Neural crest cell (in vitro differentiated cells): Measurements from ENCODE around the gene NKAIN2. TPM values are rescaled to one million over a fixed set of nuclear protein-coding genes. Genes with fewer than 3 reads are reported as not detected.

Experiments used
- DNase-seq: peaks from one replicate; pipeline ENCODE4 v3.0.0; 2021; ENCODE audit warnings: low read depth, mixed read lengths, low spot score
- H3K27ac Mint-ChIP-seq: one replicate; pipeline ENCODE4 v1.8.0; 2021; ENCODE audit warnings: mild to moderate bottlenecking, mixed read lengths; ENCODE audit not compliant: unreplicated experiment
- H3K27me3 Mint-ChIP-seq: 2 replicates; pipeline ENCODE4 v1.8.0; 2021; ENCODE audit warnings: low read depth, mild to moderate bottlenecking, mixed read lengths
- H3K36me3 Mint-ChIP-seq: 2 replicates; pipeline ENCODE4 v1.8.0; 2021; ENCODE audit warnings: low read depth, mild to moderate bottlenecking, mixed read lengths
- H3K4me1 Mint-ChIP-seq: 2 replicates; pipeline ENCODE4 v1.8.0; 2021; ENCODE audit warnings: mixed read lengths
- H3K4me3 Mint-ChIP-seq: one replicate; pipeline ENCODE4 v1.8.0; 2021; ENCODE audit warnings: mild to moderate bottlenecking, mixed read lengths
- H3K9me3 Mint-ChIP-seq: 2 replicates; pipeline ENCODE4 v1.8.0; 2021; ENCODE audit warnings: mixed read lengths
- CTCF ChIP-seq: fragments of 200-600 bp; sonication (generic); conservative IDR thresholded peaks from 2 replicates; pipeline ENCODE4 v1.5.0; 2021; ENCODE audit warnings: antibody characterized with exemption, mild to moderate bottlenecking
- total RNA-seq: library from RNA; stranded (reverse); gene quantifications from 2 replicates; pipeline ENCODE4 v1.2.1, GENCODE V29; 2021

NKAIN2 gene
- total RNA-seq, 1 donor from 2014 or later, result 1.1 TPM

- H3K4me1 Mint-ChIP-seq, result no peaks in the 10 kb centered on the region
- no peak for TF ChIP-seq CTCF
- no peaks in the 10 kb centered on the region for H3K27me3 Mint-ChIP-seq
- no peaks in the 10 kb centered on the region for H3K36me3 Mint-ChIP-seq
- no peak overlapping the region for H3K27ac Mint-ChIP-seq
- H3K4me3 Mint-ChIP-seq, result no peak overlapping the region
- no peaks in the 10 kb centered on the region for H3K9me3 Mint-ChIP-seq
- no peak for DNase-seq
Measured at GRCh38 chr6:124441450-124441849, 637.8 kb downstream of the NKAIN2 start.

- Mint-ChIP-seq H3K27me3 (no peaks in the 10 kb centered on the region), H3K4me3 (no peak overlapping the region), H3K27ac (no peak overlapping the region), H3K36me3 (no peaks in the 10 kb centered on the region), H3K4me1 (peaks cover 15% of the 10 kb centered on the region), H3K9me3 (no peaks in the 10 kb centered on the region)
- DNase-seq, result no peak
- no peak for TF ChIP-seq CTCF
Measured at GRCh38 chr6:124443541-124443940, 639.9 kb downstream of the NKAIN2 start.

- no peaks in the 10 kb centered on the region for H3K9me3 Mint-ChIP-seq
- no peak overlapping the region for H3K27ac Mint-ChIP-seq
- H3K27me3 Mint-ChIP-seq, result no peaks in the 10 kb centered on the region
- H3K4me1 Mint-ChIP-seq, result peaks cover 27% of the 10 kb centered on the region
- no peak for DNase-seq
- TF ChIP-seq CTCF, result no peak
- no peak overlapping the region for H3K4me3 Mint-ChIP-seq
- H3K36me3 Mint-ChIP-seq, result no peaks in the 10 kb centered on the region
Measured at GRCh38 chr6:124445581-124445980, 641.9 kb downstream of the NKAIN2 start.

- no peak overlapping the region for H3K4me3 Mint-ChIP-seq
- DNase-seq, result no peak
- peaks cover 27% of the 10 kb centered on the region for H3K4me1 Mint-ChIP-seq
- no peak overlapping the region for H3K27ac Mint-ChIP-seq
- no peak for TF ChIP-seq CTCF
- no peaks in the 10 kb centered on the region for H3K27me3 Mint-ChIP-seq
- H3K9me3 Mint-ChIP-seq, result no peaks in the 10 kb centered on the region
- no peaks in the 10 kb centered on the region for H3K36me3 Mint-ChIP-seq
Measured at GRCh38 chr6:124446961-124447360, 643.3 kb downstream of the NKAIN2 start.

GRCh38 chr6:124459268-124459667 is 655.6 kb downstream of the NKAIN2 start:
- Mint-ChIP-seq H3K9me3 (no peaks in the 10 kb centered on the region), H3K27me3 (no peaks in the 10 kb centered on the region), H3K27ac (no peak overlapping the region), H3K36me3 (no peaks in the 10 kb centered on the region), H3K4me3 (no peak overlapping the region), H3K4me1 (no peaks in the 10 kb centered on the region)
- no peak for DNase-seq
- TF ChIP-seq CTCF, result no peak

GRCh38 chr6:124462750-124463149 is 659.1 kb downstream of the NKAIN2 start:
- H3K27me3 Mint-ChIP-seq, result no peaks in the 10 kb centered on the region
- no peak for TF ChIP-seq CTCF
- no peak for DNase-seq
- no peak overlapping the region for H3K27ac Mint-ChIP-seq
- no peaks in the 10 kb centered on the region for H3K4me1 Mint-ChIP-seq
- H3K4me3 Mint-ChIP-seq, result no peak overlapping the region
- H3K9me3 Mint-ChIP-seq, result no peaks in the 10 kb centered on the region
- no peaks in the 10 kb centered on the region for H3K36me3 Mint-ChIP-seq
